ENCODE measurements around the gene BAIAP2L2.
A peak's percentile ranks its signal among the peaks of the same experiment; 100 is the strongest.

The BAIAP2L2 gene

DNA sequence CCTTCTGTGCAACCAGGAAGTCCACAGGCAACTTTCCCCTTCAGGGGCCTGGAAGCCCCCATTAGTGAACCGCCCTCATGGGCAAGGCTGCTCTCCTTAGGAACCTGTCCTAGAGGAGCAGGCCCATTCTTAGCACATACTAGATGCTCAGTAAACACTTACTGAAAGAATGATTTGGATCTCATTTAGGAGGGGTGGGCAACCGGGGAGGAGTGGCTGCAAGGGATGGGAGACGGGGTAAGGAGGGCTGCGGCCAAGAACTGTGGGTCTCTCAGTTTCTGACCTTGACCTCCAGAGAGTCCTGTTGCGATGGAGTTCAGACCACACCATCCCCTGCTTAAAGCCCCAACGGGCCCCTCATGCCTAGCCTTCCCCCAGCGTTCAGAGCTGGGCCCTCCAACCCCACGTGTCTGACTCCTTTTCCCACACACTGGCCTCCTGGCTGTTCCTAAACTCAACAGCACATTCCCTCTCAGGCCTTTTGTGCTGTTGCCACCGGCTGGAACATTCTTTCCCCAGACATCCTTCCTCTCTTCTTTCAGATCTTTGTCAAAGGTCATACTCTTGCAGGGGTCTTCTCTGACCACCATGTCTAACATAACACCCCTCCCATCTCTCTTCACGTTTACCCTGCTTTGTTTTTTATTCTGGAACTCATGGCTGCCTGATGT lies 74.0 kb downstream of the BAIAP2L2 start:
- Histone ChIP-seq H3K27me3 (ENCODE audit: insufficient read depth, low read length) (no peaks in the 10 kb centered on the region), H2BK5ac (ENCODE audit: low read depth, low read length, poor library complexity) (no peak overlapping the region), H3K18ac (ENCODE audit: low read length) (no peak overlapping the region), H3K9ac (ENCODE audit: low read length) (no peak overlapping the region), H4K91ac (ENCODE audit: low read depth, low read length) (no peak overlapping the region), H3K27ac (ENCODE audit: low read depth, low read length) (no peak overlapping the region), H3K79me1 (ENCODE audit: low read length) (peaks cover 14% of the 10 kb centered on the region), H2BK12ac (ENCODE audit: low read length) (peak overlapping the region; percentile 47), H3K36me3 (ENCODE audit: control insufficient read depth in 1 of 2, insufficient read depth in 2 of 2, low read length in 2 of 2) (no peaks in the 10 kb centered on the region), H3K79me2 (ENCODE audit: control insufficient read depth, insufficient read depth, low read length, poor library complexity) (peaks cover 3% of the 10 kb centered on the region), H2BK120ac (ENCODE audit: insufficient read depth, low read length, poor library complexity) (no peak overlapping the region), H2AFZ (ENCODE audit: insufficient read depth, low read length, poor library complexity) (no peak overlapping the region), H4K12ac (ENCODE audit: low read depth, low read length) (no peak overlapping the region), H3K4me2 (ENCODE audit: low read length) (no peak overlapping the region), H3K4me1 (ENCODE audit: control insufficient read depth in 1 of 2, insufficient read depth in 2 of 2, low read length in 2 of 2) (peaks cover 28 to 36% of the 10 kb centered on the region in 2 experiments), H3K4ac (ENCODE audit: low read depth, low read length) (no peak overlapping the region), H3K4me3 (ENCODE audit: low read depth, low read length) (no peak overlapping the region), H3K14ac (ENCODE audit: low read length) (peak overlapping the region; percentile 27), H3K23ac (ENCODE audit: low read length) (no peak overlapping the region), H2AK5ac (ENCODE audit: low read length) (peak overlapping the region; percentile 4), H4K8ac (ENCODE audit: low read depth, low read length) (peak overlapping the region; percentile 33), H3K9me3 (ENCODE audit: insufficient read depth, low read depth, low read length) (no peaks in the 10 kb centered on the region)
- WGBS (ENCODE audit: extremely low coverage, insufficient coverage, insufficient read length), result no CpG with 5 or more reads among the region's 10 CpGs
- DNase-seq, result no peak

DNA sequence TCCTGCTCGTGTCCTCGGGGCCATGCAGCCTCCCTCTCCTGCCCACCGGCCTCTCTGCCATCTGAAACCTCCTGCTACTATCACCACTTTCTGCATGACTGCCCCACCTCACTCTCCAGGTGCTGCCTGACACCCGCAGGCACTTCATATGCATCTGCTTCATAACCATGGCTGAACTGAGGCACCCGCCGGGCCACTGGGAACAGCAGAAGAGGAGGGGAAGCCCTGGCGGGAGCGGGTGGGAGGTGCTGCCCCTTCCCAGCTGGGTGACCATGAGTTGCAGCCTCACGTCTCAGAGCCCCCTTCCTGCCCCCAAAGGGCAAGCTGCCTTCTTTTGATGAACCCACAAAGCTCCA lies 75.0 kb downstream of the BAIAP2L2 start:
- Histone ChIP-seq H3K9me3 (ENCODE audit: insufficient read depth, low read depth, low read length) (no peaks in the 10 kb centered on the region), H3K4me2 (ENCODE audit: low read length) (no peak overlapping the region), H3K79me1 (ENCODE audit: low read length) (peaks cover 14% of the 10 kb centered on the region), H4K91ac (ENCODE audit: low read depth, low read length) (peak overlapping the region; percentile 22), H2BK12ac (ENCODE audit: low read length) (peak overlapping the region; percentile 52), H2BK120ac (ENCODE audit: insufficient read depth, low read length, poor library complexity) (peak overlapping the region; percentile 1), H3K18ac (ENCODE audit: low read length) (no peak overlapping the region), H3K23ac (ENCODE audit: low read length) (no peak overlapping the region), H3K27ac (ENCODE audit: low read depth, low read length) (no peak overlapping the region), H2AK5ac (ENCODE audit: low read length) (peak overlapping the region; percentile 82), H3K36me3 (ENCODE audit: control insufficient read depth in 1 of 2, insufficient read depth in 2 of 2, low read length in 2 of 2) (no peaks in the 10 kb centered on the region), H3K27me3 (ENCODE audit: insufficient read depth, low read length) (no peaks in the 10 kb centered on the region), H3K4me3 (ENCODE audit: low read depth, low read length) (no peak overlapping the region), H3K14ac (ENCODE audit: low read length) (peak overlapping the region; percentile 20), H2AFZ (ENCODE audit: insufficient read depth, low read length, poor library complexity) (no peak overlapping the region), H3K4ac (ENCODE audit: low read depth, low read length) (peak overlapping the region; percentile 27), H3K9ac (ENCODE audit: low read length) (no peak overlapping the region), H3K79me2 (ENCODE audit: control insufficient read depth, insufficient read depth, low read length, poor library complexity) (peaks cover 3% of the 10 kb centered on the region), H4K8ac (ENCODE audit: low read depth, low read length) (no peak overlapping the region), H2BK5ac (ENCODE audit: low read depth, low read length, poor library complexity) (no peak overlapping the region), H4K12ac (ENCODE audit: low read depth, low read length) (no peak overlapping the region), H3K4me1 (ENCODE audit: control insufficient read depth in 1 of 2, insufficient read depth in 2 of 2, low read length in 2 of 2) (peaks cover 22 to 27% of the 10 kb centered on the region in 2 experiments)
- no CpG with 5 or more reads among the region's 9 CpGs for WGBS (ENCODE audit: extremely low coverage, insufficient coverage, insufficient read length)
- DNase-seq, result no peak
